HG03457 (cell line): Measurements from ENCODE around the gene SIM2.

Source experiments
- ATAC-seq: cut with Tn5 transposase; IDR thresholded peaks from one replicate; pipeline ENCODE4 v1.9.1; 2021; ENCODE audit warnings: moderate number of reproducible peaks; ENCODE audit not compliant: unreplicated experiment

The SIM2 gene

GRCh38 chr21:36700295-36700970, 1.5 kb downstream of the SIM2 start:
- no peak for ATAC-seq

- ATAC-seq = no peak
Measured at GRCh38 chr21:36700971-36701755, 2.2 kb downstream of the SIM2 start.

DNA sequence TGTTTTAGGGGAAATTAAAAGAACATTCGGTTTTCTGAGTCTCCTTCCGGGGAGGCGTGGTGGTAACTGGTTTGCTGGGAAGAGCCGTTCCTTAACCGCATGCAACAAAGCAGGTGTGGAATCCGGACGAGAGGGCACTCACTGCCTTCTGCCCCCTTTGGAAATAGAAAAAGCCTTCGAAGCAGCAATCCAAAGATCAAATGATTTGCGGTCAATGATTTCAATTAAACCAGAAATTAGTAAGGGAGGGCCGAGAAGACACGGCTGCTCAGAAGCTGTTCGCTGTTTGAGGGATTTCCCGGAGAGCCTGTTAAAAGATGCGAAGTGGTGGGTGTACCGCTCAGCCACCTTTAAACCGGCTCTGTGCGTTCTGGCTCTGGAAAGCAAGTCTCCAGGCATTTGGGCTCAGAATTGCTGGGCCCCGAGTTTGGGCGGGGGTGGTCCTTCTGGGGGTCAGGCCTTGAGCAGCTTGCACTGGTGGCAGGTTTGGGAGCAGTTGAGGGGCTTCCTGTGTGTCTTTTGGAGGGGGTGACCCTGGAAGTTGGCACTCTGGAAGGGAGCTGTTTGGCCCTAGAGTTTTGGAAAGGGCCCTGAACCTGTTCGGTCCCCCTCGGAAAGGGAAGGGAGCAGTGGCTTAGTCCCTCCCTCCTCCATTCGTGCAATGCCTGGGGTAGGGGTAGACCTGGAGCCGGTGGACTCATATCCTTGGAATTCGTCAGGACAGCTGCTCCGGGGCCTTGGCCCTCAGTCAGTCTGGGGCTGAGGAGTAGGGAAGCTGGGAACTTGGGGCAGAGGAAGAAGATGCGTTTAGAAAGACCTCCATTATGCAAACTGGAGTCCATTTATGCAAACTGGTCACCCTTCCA, 3.1 kb downstream of the SIM2 start:
- ATAC-seq = no peak

DNA sequence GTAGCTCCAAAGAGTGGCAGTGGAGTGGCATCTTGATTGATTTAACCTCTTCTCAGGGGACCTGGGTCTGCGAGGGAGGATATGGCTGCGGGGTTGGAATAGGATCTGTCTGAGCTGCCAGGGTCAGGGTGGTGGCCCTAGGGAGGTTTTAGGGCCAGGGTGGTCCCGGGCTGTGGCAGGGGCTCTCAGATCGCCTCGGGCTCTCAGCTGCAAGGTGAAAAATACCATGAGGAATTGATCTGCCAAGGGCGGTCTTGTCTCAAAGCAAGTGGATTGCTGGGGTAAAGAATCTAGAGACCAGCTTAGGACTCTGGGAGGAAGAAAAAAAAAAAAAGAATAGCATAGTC, 3.7 kb downstream of the SIM2 start:
- ATAC-seq = no peak

DNA sequence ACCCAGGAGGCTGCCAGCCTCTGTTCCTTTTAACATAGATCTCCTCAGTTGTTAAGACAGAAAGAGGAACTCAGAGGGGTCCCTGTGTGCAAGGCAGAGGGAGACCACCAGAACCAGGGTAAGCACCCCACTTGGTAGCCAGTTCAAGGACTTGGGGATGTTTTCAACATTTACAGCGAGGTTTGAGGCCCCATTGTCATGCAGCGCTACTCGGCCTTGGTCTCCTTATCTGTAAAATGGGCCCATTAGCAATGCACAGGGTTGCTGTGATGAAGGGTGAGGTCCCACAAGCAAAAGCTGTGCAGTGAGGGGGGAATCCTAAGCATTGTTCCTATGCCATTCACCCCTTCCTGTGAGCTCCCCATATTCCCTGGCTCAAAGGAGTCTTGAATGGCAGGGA, 4.2 kb downstream of the SIM2 start:
- ATAC-seq = no peak

DNA sequence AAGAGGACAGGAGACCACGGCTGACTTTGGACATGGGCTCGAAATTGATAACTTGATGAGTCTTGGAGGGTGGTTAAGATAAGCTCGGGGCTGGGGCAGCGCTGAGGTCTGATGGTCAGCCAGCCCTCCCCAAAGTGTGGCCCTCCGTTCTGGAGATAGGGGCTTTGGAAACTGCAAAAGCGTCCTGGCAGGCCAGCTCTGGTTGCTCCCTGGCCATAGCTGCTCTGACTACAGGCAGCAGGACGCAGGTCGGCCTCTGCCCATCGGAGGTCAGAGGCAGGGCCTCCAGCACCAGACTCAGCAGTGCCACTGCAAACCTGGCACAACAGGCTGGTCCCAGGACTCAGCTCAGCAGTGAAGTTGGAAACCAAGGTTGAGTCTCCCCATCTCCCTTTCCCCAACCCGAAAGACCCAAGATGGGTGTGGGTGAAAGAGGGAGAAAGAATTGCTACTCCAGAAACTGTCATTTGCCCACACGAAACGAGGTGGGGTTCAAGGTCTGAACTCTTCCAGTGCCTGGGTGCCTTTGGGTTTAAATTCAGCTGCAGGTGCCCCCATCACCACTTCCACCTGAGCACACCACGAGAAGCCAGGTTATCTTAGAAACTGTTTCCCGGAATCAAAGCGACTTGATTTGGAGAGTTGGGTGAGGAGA, 4.8 kb downstream of the SIM2 start:
- ATAC-seq = no peak

- no peak for ATAC-seq
Measured at GRCh38 chr21:36704281-36704957, 5.5 kb downstream of the SIM2 start.

DNA sequence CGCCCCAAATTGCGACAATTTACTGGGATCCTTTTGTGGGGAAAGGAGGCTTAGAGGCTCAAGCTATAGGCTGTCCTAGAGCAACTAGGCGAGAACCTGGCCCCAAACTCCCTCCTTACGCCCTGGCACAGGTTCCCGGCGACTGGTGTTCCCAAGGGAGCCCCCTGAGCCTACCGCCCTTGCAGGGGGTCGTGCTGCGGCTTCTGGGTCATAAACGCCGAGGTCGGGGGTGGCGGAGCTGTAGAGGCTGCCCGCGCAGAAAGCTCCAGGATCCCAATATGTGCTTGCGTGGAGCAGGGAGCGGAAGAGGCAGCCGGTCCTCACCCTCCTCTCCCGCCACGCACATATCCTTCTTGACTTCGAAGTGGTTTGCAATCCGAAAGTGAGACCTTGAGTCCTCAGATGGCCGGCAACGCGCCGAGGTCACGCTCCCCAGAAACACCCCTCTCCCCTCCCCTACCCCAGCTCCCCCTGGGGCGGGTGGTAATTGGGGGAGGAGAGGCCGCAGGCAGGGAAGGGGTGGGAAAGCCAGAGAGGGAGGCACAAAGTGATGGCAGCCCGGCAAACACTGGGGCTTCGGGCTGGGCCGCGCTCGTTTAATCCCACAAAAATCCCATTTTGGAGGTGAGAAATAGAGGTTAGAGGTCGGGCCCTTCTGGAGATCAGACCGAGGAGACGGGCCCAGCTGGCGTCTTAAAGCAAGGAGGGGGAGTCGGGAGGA, 6.2 kb downstream of the SIM2 start:
- ATAC-seq = no peak

DNA sequence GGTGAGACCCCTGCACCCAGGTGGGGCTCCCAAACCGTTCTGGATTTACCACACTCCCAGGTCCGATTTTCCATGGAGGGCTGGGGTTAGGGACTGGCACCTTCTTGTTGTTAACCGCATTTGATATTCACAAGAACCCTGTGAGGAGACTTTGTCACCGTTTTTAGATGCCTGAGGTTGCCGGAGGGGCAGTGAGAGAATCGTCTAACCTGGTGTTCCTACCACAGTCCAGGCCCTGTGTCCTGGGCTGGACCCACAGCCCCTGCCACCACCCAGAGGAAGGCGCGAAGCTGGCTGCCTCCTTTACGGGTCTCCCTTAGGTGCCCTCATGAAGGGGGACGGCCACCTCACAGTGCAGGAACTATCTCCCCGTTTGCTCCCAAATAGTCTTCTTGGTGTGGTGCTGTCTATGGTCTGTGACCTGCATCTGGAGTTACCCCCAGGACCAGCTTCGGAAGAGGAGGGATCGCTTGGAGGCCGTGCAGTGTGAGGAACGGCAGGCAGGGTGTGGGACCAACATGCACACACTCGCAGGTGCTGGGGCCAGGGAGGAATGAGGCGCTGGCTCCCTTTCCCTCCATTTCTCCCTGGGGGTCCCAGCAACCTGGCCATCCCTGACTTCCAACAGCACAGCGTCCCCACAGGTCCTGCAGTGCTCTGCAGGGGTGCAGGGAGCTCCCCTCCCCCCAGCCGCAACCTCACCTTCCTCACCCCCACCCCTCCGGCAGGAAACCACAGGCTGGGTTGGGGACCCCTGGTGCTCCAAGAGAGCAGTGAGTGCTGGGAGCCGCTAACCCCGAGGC, 7.0 kb downstream of the SIM2 start:
- ATAC-seq = no peak

DNA sequence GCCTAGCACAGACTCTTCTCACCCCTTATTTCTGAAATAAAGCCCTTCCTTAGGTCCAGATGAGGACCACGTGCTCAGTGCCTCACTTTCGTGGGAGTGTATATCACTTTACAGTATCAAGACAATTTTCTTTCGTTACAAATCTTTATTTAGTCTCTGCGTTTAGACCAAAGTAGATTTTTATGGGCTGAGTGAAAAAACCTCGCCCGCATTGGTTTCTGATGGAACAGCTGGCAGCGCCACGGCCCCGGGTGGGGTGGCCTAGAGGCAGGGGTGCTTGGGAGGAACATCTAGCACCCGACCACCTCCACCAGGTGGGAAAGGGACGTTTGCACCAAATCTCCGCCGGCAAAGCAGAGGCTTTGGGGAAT, 7.6 kb downstream of the SIM2 start:
- no peak for ATAC-seq

- ATAC-seq = no peak
Measured at GRCh38 chr21:36706951-36707762, 8.2 kb downstream of the SIM2 start.

DNA sequence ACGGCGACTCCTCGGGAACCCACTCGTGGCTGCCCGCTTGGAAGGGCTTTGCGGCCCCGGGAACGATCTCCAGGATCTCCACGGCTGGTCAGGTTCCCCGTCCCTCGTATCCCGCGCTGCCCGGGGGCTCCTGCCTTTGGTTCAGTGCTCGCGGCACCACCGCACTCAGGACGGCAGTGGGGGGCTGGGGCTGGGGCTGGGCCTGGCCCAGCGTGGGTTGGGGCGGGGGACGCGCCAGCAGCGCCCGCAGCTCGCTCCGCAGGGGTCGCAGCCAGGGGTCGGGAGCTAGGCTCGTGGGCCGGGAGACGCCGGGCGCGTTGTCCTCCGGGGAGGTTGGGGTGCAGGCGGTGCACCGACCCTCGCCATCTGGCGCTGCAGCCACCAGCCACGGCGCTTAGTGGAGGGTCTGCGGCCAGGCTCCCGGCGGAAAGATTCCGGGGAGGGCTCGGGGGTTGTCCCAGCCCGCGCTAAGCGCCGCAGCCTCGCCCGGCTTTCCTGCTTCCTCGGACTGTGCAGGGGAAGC, 8.9 kb downstream of the SIM2 start:
- no peak for ATAC-seq

- ATAC-seq = no peak
Measured at GRCh38 chr21:36708286-36709029, 9.5 kb downstream of the SIM2 start.

- ATAC-seq = no peak
Measured at GRCh38 chr21:36709030-36709867, 10.3 kb downstream of the SIM2 start.

DNA sequence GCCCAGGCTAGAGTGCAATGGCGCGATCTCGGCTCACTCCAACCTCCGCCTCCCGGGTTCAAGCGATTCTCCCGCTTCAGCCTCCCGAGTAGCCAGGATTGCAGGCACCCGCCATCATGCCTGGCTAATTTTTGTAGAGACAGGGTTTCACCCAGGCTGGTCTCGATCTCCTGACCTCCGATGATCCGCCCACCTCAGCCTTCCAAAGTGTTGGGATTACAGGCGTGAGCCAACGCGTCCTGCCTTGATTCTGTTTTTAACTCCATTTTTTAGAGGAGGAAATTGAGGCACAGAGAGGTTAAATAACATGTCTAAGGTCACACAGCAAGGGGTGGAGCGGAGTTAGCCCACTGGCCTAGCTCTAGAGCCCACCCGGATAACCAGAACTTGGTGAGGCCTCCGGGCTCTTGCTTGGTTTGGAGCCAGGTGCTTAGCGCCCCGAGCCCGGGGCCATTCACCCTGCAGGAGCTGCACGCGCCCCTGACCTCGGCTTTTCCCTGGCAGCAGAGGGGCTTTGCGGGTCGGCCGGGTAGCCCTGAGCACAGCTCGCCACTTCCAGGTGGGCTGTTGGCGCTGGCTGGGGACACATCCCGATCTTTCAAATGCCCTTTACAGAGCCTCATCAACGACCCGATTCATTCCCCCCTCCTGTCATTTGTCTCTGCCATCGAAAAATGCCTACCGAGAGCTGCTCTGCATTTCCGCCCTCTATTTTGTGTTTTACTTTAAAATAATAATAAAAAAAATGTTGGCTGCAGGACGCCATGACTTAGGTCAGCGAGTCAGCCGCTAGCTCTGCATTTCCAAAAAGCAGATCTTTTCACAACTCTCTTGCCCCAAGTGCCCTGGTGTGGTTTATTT, 11.2 kb downstream of the SIM2 start:
- no peak for ATAC-seq

DNA sequence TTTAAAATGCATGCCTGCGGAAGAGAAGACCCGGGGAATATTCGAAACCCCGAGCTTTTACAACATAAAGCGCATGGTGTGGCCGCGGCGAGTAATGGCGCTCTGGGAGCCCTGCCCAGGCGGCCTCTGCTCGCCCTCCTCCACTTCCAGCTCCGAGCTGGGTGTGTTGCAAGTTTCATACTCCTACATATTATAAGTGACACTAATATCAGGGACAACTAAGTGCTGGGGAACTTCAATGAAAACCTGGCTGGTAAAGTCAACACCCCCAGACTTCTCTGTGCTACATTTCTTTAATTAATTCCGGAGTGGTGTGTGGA, 11.8 kb downstream of the SIM2 start:
- no peak for ATAC-seq
